Muscle layer of duodenum (tissue), 2 donors: ENCODE data around the gene TXNRD3.

ENCODE experiments used
- H3K27ac ChIP-seq: one replicate; pipeline ENCODE4 v1.7.0; 2013; ENCODE audit warnings: mild to moderate bottlenecking, low read length
- H3K27me3 ChIP-seq: one replicate; pipeline ENCODE4 v1.7.0; 2013; ENCODE audit warnings: low read depth, mild to moderate bottlenecking, control low read depth, low read length
- H3K36me3 ChIP-seq, 2 donors: one replicate each; pipeline ENCODE4 v1.7.0; 2013; ENCODE audit warnings: low read length in 2 of 2, control low read depth in 1 of 2, mild to moderate bottlenecking in 1 of 2; ENCODE audit not compliant: insufficient read depth in 2 of 2, control insufficient read depth in 1 of 2
- H3K4me1 ChIP-seq, 2 donors: one replicate each; pipeline ENCODE4 v1.7.0; 2013; ENCODE audit warnings: low read length in 2 of 2, mild to moderate bottlenecking in 2 of 2, control low read depth in 1 of 2, moderate library complexity in 1 of 2; ENCODE audit not compliant: insufficient read depth in 2 of 2, control insufficient read depth in 1 of 2
- H3K4me3 ChIP-seq, 2 donors: one replicate each; pipeline ENCODE4 v1.7.0; 2013; ENCODE audit warnings: low read length in 2 of 2, low read depth in 1 of 2, mild to moderate bottlenecking in 1 of 2
- H3K9me3 ChIP-seq, 2 donors: one replicate each; pipeline ENCODE4 v1.7.0; 2013; ENCODE audit warnings: low read length in 2 of 2, control low read depth in 1 of 2, mild to moderate bottlenecking in 1 of 2; ENCODE audit not compliant: control insufficient read depth in 1 of 2
- donor health status: healthy.

The TXNRD3 gene

GRCh38 chr3:126668450-126669401 lies 13.8 kb upstream of the TXNRD3 start:
- peaks cover 4 to 6% of the 10 kb centered on the region in 2 donors for H3K9me3 ChIP-seq
- no peaks in the 10 kb centered on the region for H3K36me3 ChIP-seq
- H3K4me1 ChIP-seq, result no peaks in the 10 kb centered on the region
- no peaks in the 10 kb centered on the region for H3K27me3 ChIP-seq
- no peak overlapping the region for H3K27ac ChIP-seq
- no peak overlapping the region for H3K4me3 ChIP-seq

- no peaks in the 10 kb centered on the region for H3K36me3 ChIP-seq
- H3K4me3 ChIP-seq, result no peak overlapping the region
- H3K27ac ChIP-seq, result no peak overlapping the region
- H3K27me3 ChIP-seq, result no peaks in the 10 kb centered on the region
- no peaks in the 10 kb centered on the region for H3K9me3 ChIP-seq
- H3K4me1 ChIP-seq, result no peaks in the 10 kb centered on the region
Observed at GRCh38 chr3:126667631-126668449, 12.9 kb upstream of the TXNRD3 start.

GRCh38 chr3:126666658-126667528 lies 12.0 kb upstream of the TXNRD3 start:
- Histone ChIP-seq H3K4me1 (no peaks in the 10 kb centered on the region), H3K27ac (no peak overlapping the region), H3K9me3 (no peaks in the 10 kb centered on the region), H3K36me3 (no peaks in the 10 kb centered on the region), H3K27me3 (no peaks in the 10 kb centered on the region), H3K4me3 (no peak overlapping the region)

- Histone ChIP-seq H3K27me3 (no peaks in the 10 kb centered on the region), H3K27ac (no peak overlapping the region), H3K4me1 (no peaks in the 10 kb centered on the region), H3K36me3 (no peaks in the 10 kb centered on the region), H3K9me3 (no peaks in the 10 kb centered on the region), H3K4me3 (no peak overlapping the region)
Observed at GRCh38 chr3:126665959-126666657, 11.2 kb upstream of the TXNRD3 start.

- Histone ChIP-seq H3K4me1 (no peaks in the 10 kb centered on the region), H3K27ac (no peak overlapping the region), H3K9me3 (no peaks in the 10 kb centered on the region), H3K4me3 (no peak overlapping the region), H3K27me3 (no peaks in the 10 kb centered on the region), H3K36me3 (no peaks in the 10 kb centered on the region)
Observed at GRCh38 chr3:126665221-126665936, 10.5 kb upstream of the TXNRD3 start.

GRCh38 chr3:126664591-126665214 lies 9.8 kb upstream of the TXNRD3 start:
- Histone ChIP-seq H3K36me3 (no peaks in the 10 kb centered on the region), H3K27ac (no peak overlapping the region), H3K4me1 (no peaks in the 10 kb centered on the region), H3K27me3 (no peaks in the 10 kb centered on the region), H3K4me3 (no peak overlapping the region), H3K9me3 (no peaks in the 10 kb centered on the region)

- Histone ChIP-seq H3K27ac (no peak overlapping the region), H3K4me3 (no peak overlapping the region), H3K36me3 (no peaks in the 10 kb centered on the region), H3K27me3 (no peaks in the 10 kb centered on the region), H3K9me3 (no peaks in the 10 kb centered on the region), H3K4me1 (no peaks in the 10 kb centered on the region)
Observed at GRCh38 chr3:126663750-126664149, 8.8 kb upstream of the TXNRD3 start.

- H3K4me3 ChIP-seq, result no peak overlapping the region
- no peak overlapping the region for H3K27ac ChIP-seq
- H3K9me3 ChIP-seq, result no peaks in the 10 kb centered on the region
- no peaks in the 10 kb centered on the region for H3K27me3 ChIP-seq
- no peaks in the 10 kb centered on the region for H3K4me1 ChIP-seq
- H3K36me3 ChIP-seq, result no peaks in the 10 kb centered on the region
Observed at GRCh38 chr3:126663257-126663656, 8.3 kb upstream of the TXNRD3 start.

- no peak overlapping the region for H3K27ac ChIP-seq
- H3K36me3 ChIP-seq, result no peaks in the 10 kb centered on the region
- H3K9me3 ChIP-seq, result no peaks in the 10 kb centered on the region
- H3K27me3 ChIP-seq, result no peaks in the 10 kb centered on the region
- no peaks in the 10 kb centered on the region for H3K4me1 ChIP-seq
- no peak overlapping the region for H3K4me3 ChIP-seq
Observed at GRCh38 chr3:126661532-126662364, 6.8 kb upstream of the TXNRD3 start.
